A549 (cell line): ENCODE data around the gene EIF5. TPM values are rescaled to one million over a fixed set of nuclear protein-coding genes. Genes with fewer than 3 reads are reported as not detected.

ENCODE experiments used
- ATAC-seq, 2 experiments: fragments of 200-7000 bp in 1 of 2; fragments of >200 bp in 1 of 2; cut with Nextera tagmentation in 1 of 2; cut with Tn5 transposase in 1 of 2; 3 replicates each; pipeline versions ENCODE4 v1.8.0 to v1.9.1; 2018 to 2020; ENCODE audit warnings: mild to moderate bottlenecking in 1 of 2, moderate library complexity in 1 of 2
- CTCF ChIA-PET: fragments of 300-600 bp; sonication (Branson Sonifier 250); formaldehyde crosslinking; extraction: SDS; loops from one replicate; lab custom pipeline; 2021; ENCODE audit warnings: antibody characterized with exemption, inconsistent platforms; lab: Yijun Ruan, JAX
- POLR2A ChIA-PET: fragments of 350-600 bp; formaldehyde crosslinking; extraction: SDS; loops from one replicate; lab custom pipeline; 2021; ENCODE audit warnings: antibody characterized with exemption, inconsistent platforms; lab: Yijun Ruan, JAX
- DNase-seq, 2 experiments: peaks; one replicate each; pipeline versions ENCODE4 v3.0.0 to v3.0.0-alpha.2; 2011 to 2016; ENCODE audit warnings: low read depth in 1 of 2, low spot score in 1 of 2
- FAIRE-seq: peaks from 2 replicates; lab custom pipeline; 2011; peaks lifted over from hg19 to GRCh38; lab: Jason Lieb, UNC
- H3K27ac ChIP-seq, 2 experiments: fragments of >200 bp; sonication (Bioruptor Twin); formaldehyde crosslinking; 3 replicates each; pipeline ENCODE4 v1.5.1; 2016 to 2017
- H3K4me1 ChIP-seq: fragments of >200 bp; sonication (Bioruptor Twin); formaldehyde crosslinking; 3 replicates; pipeline ENCODE4 v1.6.1; 2016
- H3K4me2 ChIP-seq: fragments of >200 bp; sonication (Bioruptor Twin); formaldehyde crosslinking; 3 replicates; pipeline ENCODE4 v1.6.1; 2016
- H3K4me3 ChIP-seq: fragments of >200 bp; sonication (Bioruptor Twin); formaldehyde crosslinking; 3 replicates; pipeline ENCODE4 v1.5.1; 2016
- H3K9me3 ChIP-seq: fragments of >200 bp; sonication (Bioruptor Twin); formaldehyde crosslinking; 3 replicates; pipeline ENCODE4 v1.6.1; 2016
- BHLHE40 ChIP-seq: IDR thresholded peaks from 2 replicates; pipeline ENCODE4 v1.6.1; 2012; ENCODE audit warnings: low read depth, low read length, inconsistent platforms
- EHMT2 ChIP-seq: fragments of 200-600 bp; sonication (generic); IDR thresholded peaks from 2 replicates; pipeline ENCODE4 v1.6.1; 2016; ENCODE audit warnings: antibody characterized with exemption, low read depth, mild to moderate bottlenecking, moderate library complexity
- EP300 ChIP-seq, 2 experiments: fragments of >200 bp; sonication (Bioruptor Twin); formaldehyde crosslinking; IDR thresholded peaks; 2 replicates in 1 of 2; 3 replicates in 1 of 2; pipeline ENCODE4 v1.6.1; 2016 to 2017
- HEYL ChIP-seq: fragments of 250-450 bp; sonication (Bioruptor Pico); IDR thresholded peaks from 2 replicates; pipeline ENCODE4 v1.8.0; 2021; ENCODE audit warnings: mild to moderate bottlenecking, moderate library complexity
- HOXA7 ChIP-seq: fragments of 250-450 bp; sonication (Bioruptor Pico); IDR thresholded peaks from 2 replicates; pipeline ENCODE4 v1.5.0; 2020; ENCODE audit warnings: mild to moderate bottlenecking, moderate library complexity
- JUNB ChIP-seq: fragments of >200 bp; sonication (Bioruptor Twin); formaldehyde crosslinking; IDR thresholded peaks from 2 replicates; pipeline ENCODE4 v1.6.1; 2016
- PHF8 ChIP-seq: fragments of 200-600 bp; sonication (generic); IDR thresholded peaks from 2 replicates; pipeline ENCODE4 v1.6.1; 2016; ENCODE audit warnings: low read depth, mild to moderate bottlenecking, antibody characterized with exemption, moderate library complexity, borderline replicate concordance
- POLR2A ChIP-seq: IDR thresholded peaks from 2 replicates; pipeline ENCODE4 v1.6.1; 2012; ENCODE audit warnings: mild to moderate bottlenecking, low read length
- RNF2 ChIP-seq: fragments of 200-600 bp; sonication (generic); IDR thresholded peaks from 2 replicates; pipeline ENCODE4 v1.6.1; 2016; ENCODE audit warnings: low read depth, mild to moderate bottlenecking, antibody characterized with exemption, moderate library complexity, borderline replicate concordance
- ZC3H11A ChIP-seq: fragments of 450-650 bp; IDR thresholded peaks from 2 replicates; pipeline ENCODE4 v1.6.1; 2014; ENCODE audit warnings: antibody characterized with exemption, mild to moderate bottlenecking
- ZSCAN20 ChIP-seq: fragments of 250-450 bp; sonication (Bioruptor Pico); IDR thresholded peaks from 2 replicates; pipeline ENCODE4 v1.8.0; 2022; ENCODE audit warnings: mild to moderate bottlenecking, moderate library complexity
- WGBS: methylation state at CpG from one replicate; pipeline ENCODE4 v1.1.6; 2017; ENCODE audit errors: missing lambda C conversion rate; 5-methylcytosine and 5-hydroxymethylcytosine counted together
- polyA plus RNA-seq, 4 experiments: library from polyadenylated mRNA; depleted of rRNA in 3 of 4; stranded (reverse); fragments of >200 nt; fragmentation: RNase III in 1 of 4; extraction: RNeasy Plus Mini Kit Qiagen cat#74134 plus additional on column Dnase treatment in 1 of 4; gene quantifications; 2 replicates in 3 of 4; 3 replicates in 1 of 4; pipeline ENCODE4 v1.2.3, GENCODE V29; 2011 to 2017
- TF ChIP-seq, protein P1 (sequence below): IDR thresholded peaks from 2 replicates; pipeline ENCODE4 v1.6.1; 2012; ENCODE audit warnings: low read depth, borderline replicate concordance
- TF ChIP-seq, protein P2 (sequence below): fragments of 150-350 bp; IDR thresholded peaks from 2 replicates; pipeline ENCODE4 v1.6.1; 2014; ENCODE audit warnings: low read depth, mild to moderate bottlenecking, low read length
- TF ChIP-seq, protein P3 (sequence below): fragments of 450-650 bp; IDR thresholded peaks from 2 replicates; pipeline ENCODE4 v1.6.1; 2014; ENCODE audit warnings: antibody characterized with exemption
- TF ChIP-seq, protein P4 (sequence below): fragments of >200 bp; sonication (Bioruptor Twin); formaldehyde crosslinking; IDR thresholded peaks from 3 replicates; pipeline ENCODE4 v1.5.1; 2016
- TF ChIP-seq, protein P5 (sequence below): fragments of 250-450 bp; sonication (Bioruptor Pico); IDR thresholded peaks from 2 replicates; pipeline ENCODE4 v1.5.0; 2020; ENCODE audit warnings: low read depth, mild to moderate bottlenecking, moderate library complexity

The EIF5 gene
- polyA plus RNA-seq, 2 of the 4 experiments (the other 2 are of a cell fraction) = 276 to 591 TPM

DNA sequence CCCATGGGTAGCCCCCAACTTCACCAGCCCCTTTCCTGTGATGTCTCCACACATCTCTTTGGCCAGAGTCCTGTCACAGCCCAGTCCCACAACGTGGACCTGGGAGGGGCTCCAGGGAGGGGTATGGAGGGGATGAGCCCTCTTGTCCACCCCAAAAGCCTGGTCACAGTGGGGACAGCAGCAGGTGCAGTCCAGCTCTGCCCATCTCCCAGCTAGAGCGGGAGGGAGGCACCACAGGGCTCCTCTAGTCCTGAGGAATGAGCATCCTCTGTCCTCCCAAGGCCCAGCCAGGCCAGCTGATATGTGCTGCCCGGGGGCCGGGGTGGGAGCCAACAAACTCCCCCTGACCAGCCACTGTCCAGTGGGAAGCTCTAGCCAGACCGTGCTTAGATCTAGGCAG, 43.5 kb upstream of the EIF5 start:
- POLR2A ChIA-PET = no interaction called here
- FAIRE-seq = no peak

DNA sequence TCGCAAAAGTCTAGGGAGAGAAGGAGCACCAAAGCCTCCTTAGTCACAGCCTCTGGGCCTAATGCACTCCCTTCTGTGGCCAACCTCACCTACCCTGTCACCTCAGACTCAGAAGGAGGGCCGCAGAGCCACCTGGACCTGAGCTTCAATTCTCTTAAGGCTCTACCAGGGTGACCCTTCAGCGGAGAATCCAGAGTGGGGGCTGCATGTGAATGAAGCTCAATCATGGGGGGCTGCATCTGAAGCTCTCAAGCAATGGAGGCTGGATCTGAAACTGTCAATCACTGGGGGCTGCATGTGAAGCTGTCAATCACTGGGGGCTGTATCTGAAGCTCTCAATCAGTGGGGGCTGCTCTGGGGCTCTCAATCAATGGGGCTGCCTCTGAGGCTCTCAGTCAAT, 43.1 kb upstream of the EIF5 start:
- DNase-seq (no peak), ATAC-seq (no peak), FAIRE-seq (no peak)
- Histone ChIP-seq H3K4me2 (no peak overlapping the region), H3K4me1 (peaks cover 8% of the 10 kb centered on the region; the same call in 1 of the 3 replicates), H3K4me3 (no peak overlapping the region), H3K27ac (peak overlapping the region; percentile 15 to 59; a peak in 4 of 6 replicates), H3K9me3 (no peaks in the 10 kb centered on the region)
- POLR2A ChIA-PET = no interaction called here
- 92% methylated on average over 3 of the region's 3 CpGs for WGBS
- CTCF ChIA-PET = interaction anchor here (1.0 to 15.9 kb wide), 23 partner anchors 10 to 597 kb away, joined by 3 to 345 read pairs (median 13); partner anchors contain the start of gene EXOC3L4
- TF ChIP-seq RNF2 = no peak
- TF ChIP-seq, protein P1, sequence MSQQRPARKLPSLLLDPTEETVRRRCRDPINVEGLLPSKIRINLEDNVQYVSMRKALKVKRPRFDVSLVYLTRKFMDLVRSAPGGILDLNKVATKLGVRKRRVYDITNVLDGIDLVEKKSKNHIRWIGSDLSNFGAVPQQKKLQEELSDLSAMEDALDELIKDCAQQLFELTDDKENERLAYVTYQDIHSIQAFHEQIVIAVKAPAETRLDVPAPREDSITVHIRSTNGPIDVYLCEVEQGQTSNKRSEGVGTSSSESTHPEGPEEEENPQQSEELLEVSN = no peak
- TF ChIP-seq HEYL (CRISPR knock-in tag) = no peak
- TF ChIP-seq EP300 (IDR thresholded peaks at IDR 0.05) = no peak
- TF ChIP-seq ZSCAN20 = no peak
- no peak for TF ChIP-seq ZC3H11A

More for the DNA sequence above, 43.5 kb upstream of the EIF5 start:
- H3K4me1 ChIP-seq = peaks cover 6% of the 10 kb centered on the region; the same call in 2 of the 3 replicates
- ATAC-seq (no peak), DNase-seq (no peak)
- CTCF ChIA-PET = interaction anchor here (1.0 to 15.9 kb wide), 15 partner anchors 9 to 596 kb away, joined by 3 to 345 read pairs (median 20); partner anchors contain the start of gene EXOC3L4
- no peak overlapping the region for H3K4me3 ChIP-seq
- no peaks in the 10 kb centered on the region for H3K9me3 ChIP-seq
- WGBS = 52% methylated on average over 3 of the region's 5 CpGs
- no peak for TF ChIP-seq EHMT2
- TF ChIP-seq, protein P2, sequence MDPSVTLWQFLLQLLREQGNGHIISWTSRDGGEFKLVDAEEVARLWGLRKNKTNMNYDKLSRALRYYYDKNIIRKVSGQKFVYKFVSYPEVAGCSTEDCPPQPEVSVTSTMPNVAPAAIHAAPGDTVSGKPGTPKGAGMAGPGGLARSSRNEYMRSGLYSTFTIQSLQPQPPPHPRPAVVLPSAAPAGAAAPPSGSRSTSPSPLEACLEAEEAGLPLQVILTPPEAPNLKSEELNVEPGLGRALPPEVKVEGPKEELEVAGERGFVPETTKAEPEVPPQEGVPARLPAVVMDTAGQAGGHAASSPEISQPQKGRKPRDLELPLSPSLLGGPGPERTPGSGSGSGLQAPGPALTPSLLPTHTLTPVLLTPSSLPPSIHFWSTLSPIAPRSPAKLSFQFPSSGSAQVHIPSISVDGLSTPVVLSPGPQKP = no peak
- TF ChIP-seq, protein P3, sequence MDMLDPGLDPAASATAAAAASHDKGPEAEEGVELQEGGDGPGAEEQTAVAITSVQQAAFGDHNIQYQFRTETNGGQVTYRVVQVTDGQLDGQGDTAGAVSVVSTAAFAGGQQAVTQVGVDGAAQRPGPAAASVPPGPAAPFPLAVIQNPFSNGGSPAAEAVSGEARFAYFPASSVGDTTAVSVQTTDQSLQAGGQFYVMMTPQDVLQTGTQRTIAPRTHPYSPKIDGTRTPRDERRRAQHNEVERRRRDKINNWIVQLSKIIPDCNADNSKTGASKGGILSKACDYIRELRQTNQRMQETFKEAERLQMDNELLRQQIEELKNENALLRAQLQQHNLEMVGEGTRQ = no peak
- no peak for TF ChIP-seq HOXA7 (CRISPR knock-in tag)
- TF ChIP-seq POLR2A = no peak
- no peak for TF ChIP-seq JUNB
- TF ChIP-seq BHLHE40 = no peak
- TF ChIP-seq, protein P4, sequence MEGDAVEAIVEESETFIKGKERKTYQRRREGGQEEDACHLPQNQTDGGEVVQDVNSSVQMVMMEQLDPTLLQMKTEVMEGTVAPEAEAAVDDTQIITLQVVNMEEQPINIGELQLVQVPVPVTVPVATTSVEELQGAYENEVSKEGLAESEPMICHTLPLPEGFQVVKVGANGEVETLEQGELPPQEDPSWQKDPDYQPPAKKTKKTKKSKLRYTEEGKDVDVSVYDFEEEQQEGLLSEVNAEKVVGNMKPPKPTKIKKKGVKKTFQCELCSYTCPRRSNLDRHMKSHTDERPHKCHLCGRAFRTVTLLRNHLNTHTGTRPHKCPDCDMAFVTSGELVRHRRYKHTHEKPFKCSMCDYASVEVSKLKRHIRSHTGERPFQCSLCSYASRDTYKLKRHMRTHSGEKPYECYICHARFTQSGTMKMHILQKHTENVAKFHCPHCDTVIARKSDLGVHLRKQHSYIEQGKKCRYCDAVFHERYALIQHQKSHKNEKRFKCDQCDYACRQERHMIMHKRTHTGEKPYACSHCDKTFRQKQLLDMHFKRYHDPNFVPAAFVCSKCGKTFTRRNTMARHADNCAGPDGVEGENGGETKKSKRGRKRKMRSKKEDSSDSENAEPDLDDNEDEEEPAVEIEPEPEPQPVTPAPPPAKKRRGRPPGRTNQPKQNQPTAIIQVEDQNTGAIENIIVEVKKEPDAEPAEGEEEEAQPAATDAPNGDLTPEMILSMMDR = no peak
- no peak for TF ChIP-seq PHF8
- TF ChIP-seq, protein P5, sequence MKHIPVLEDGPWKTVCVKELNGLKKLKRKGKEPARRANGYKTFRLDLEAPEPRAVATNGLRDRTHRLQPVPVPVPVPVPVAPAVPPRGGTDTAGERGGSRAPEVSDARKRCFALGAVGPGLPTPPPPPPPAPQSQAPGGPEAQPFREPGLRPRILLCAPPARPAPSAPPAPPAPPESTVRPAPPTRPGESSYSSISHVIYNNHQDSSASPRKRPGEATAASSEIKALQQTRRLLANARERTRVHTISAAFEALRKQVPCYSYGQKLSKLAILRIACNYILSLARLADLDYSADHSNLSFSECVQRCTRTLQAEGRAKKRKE (CRISPR knock-in tag) = no peak
- no peak overlapping the region for H3K4me2 ChIP-seq
- peak overlapping the region; percentile 15 to 59; a peak in 4 of 6 replicates for H3K27ac ChIP-seq
